Activated T-cell treated with anti-CD3 and anti-CD28 coated beads, Interleukin-2, amount 50 U/mL, for 72 hours (primary cell): ENCODE measurements around the gene SLC5A4. TPM values are rescaled to one million over a fixed set of nuclear protein-coding genes. Genes with fewer than 3 reads are reported as not detected.
A peak's percentile ranks its signal among the peaks of the same experiment; 100 is the strongest.
"Not testable (repeated sequence)": the region's sequence is repeated elsewhere in the genome, so short reads cannot be mapped to it uniquely, and the experiment has no call there.

Source experiments
- ATAC-seq, 2 donors: fragments of 150-1000 bp; cut with Tn5 transposase; replicated peaks in 1 of 2; 2 replicates each; pipeline ENCODE4 v1.10.0; 2021; ENCODE audit warnings: moderate library complexity in 2 of 2, mild to moderate bottlenecking in 1 of 2
- DNase-seq, 2 donors: peaks; one replicate each; pipeline ENCODE4 v3.0.0; 2021 to 2022; ENCODE audit warnings: mixed read lengths in 1 of 2
- H3K27ac Mint-ChIP-seq: one replicate; pipeline ENCODE4 v1.8.0; 2022; ENCODE audit warnings: mild to moderate bottlenecking, moderate library complexity, mixed read lengths
- H3K27me3 Mint-ChIP-seq: one replicate; pipeline ENCODE4 v1.8.0; 2022; ENCODE audit warnings: low read depth, mixed read lengths
- H3K36me3 Mint-ChIP-seq, 2 donors: one replicate each; pipeline ENCODE4 v1.8.0; 2022; ENCODE audit warnings: mixed read lengths in 2 of 2, mild to moderate bottlenecking in 1 of 2; ENCODE audit not compliant: insufficient read depth in 2 of 2
- H3K4me1 Mint-ChIP-seq: one replicate; pipeline ENCODE4 v1.8.0; 2022; ENCODE audit warnings: low read depth, mixed read lengths
- H3K4me3 Mint-ChIP-seq, 2 donors: one replicate each; pipeline ENCODE4 v1.8.0; 2022; ENCODE audit warnings: mild to moderate bottlenecking in 2 of 2, mixed read lengths in 2 of 2, moderate library complexity in 2 of 2
- H3K9me3 Mint-ChIP-seq, 2 donors: one replicate each; pipeline ENCODE4 v1.8.0; 2022; ENCODE audit warnings: mixed read lengths in 2 of 2
- total RNA-seq, 2 donors: library from RNA; stranded (reverse); gene quantifications; one replicate each; pipeline ENCODE4 v1.2.3, GENCODE V29; 2022

SLC5A4 gene
- not detected for total RNA-seq

- Mint-ChIP-seq H3K9me3 (no peaks in the 10 kb centered on the region), H3K36me3 (no peaks in the 10 kb centered on the region), H3K27ac (no peak within 1 kb of the TSS), H3K27me3 (peaks cover 18% of the 10 kb centered on the region), H3K4me3 (no peak within 1 kb of the TSS), H3K4me1 (no peaks in the 10 kb centered on the region)
- no peak for DNase-seq
- ATAC-seq = no peak
Observed at GRCh38 chr22:32255217-32255616, at the start of gene SLC5A4. Gene SLC5A4 (minus strand): TSS chr22:32255347. CDS start chr22:32255329, 18 bp downstream.

- H3K4me3 Mint-ChIP-seq, DNase-seq, H3K27ac Mint-ChIP-seq, H3K9me3 Mint-ChIP-seq, H3K27me3 Mint-ChIP-seq, H3K36me3 Mint-ChIP-seq, H3K4me1 Mint-ChIP-seq, ATAC-seq: not testable (repeated sequence)
Observed at GRCh38 chr22:32293921-32294320, 38.8 kb upstream of the SLC5A4 start.

- Mint-ChIP-seq H3K27me3 (no peaks in the 10 kb centered on the region), H3K9me3 (peaks cover 1 to 2% of the 10 kb centered on the region in 2 donors), H3K27ac (no peak overlapping the region), H3K4me3 (no peak overlapping the region), H3K36me3 (no peaks in the 10 kb centered on the region), H3K4me1 (no peaks in the 10 kb centered on the region)
- DNase-seq (no peak), ATAC-seq (no peak)
Observed at GRCh38 chr22:32286290-32286840, 31.2 kb upstream of the SLC5A4 start.

- H3K27me3 Mint-ChIP-seq = no peaks in the 10 kb centered on the region
- no peak for ATAC-seq
- H3K4me1 Mint-ChIP-seq = no peaks in the 10 kb centered on the region
- peaks cover 0 to 2% of the 10 kb centered on the region in 2 donors for H3K36me3 Mint-ChIP-seq
- peaks cover 0 to 2% of the 10 kb centered on the region in 2 donors for H3K9me3 Mint-ChIP-seq
- H3K4me3 Mint-ChIP-seq = no peak overlapping the region
- H3K27ac Mint-ChIP-seq = no peak overlapping the region
- DNase-seq = no peak
Observed at GRCh38 chr22:32281072-32281471, 25.9 kb upstream of the SLC5A4 start.

- H3K4me3 Mint-ChIP-seq, ATAC-seq, H3K27me3 Mint-ChIP-seq, DNase-seq, H3K9me3 Mint-ChIP-seq, H3K4me1 Mint-ChIP-seq, H3K36me3 Mint-ChIP-seq, H3K27ac Mint-ChIP-seq: not testable (repeated sequence)
Observed at GRCh38 chr22:32275353-32275752, 20.2 kb upstream of the SLC5A4 start.

- no peak overlapping the region for H3K27ac Mint-ChIP-seq
- no peak for ATAC-seq
- DNase-seq = no peak
- no peaks in the 10 kb centered on the region for H3K27me3 Mint-ChIP-seq
- no peaks in the 10 kb centered on the region for H3K9me3 Mint-ChIP-seq
- no peak overlapping the region for H3K4me3 Mint-ChIP-seq
- H3K36me3 Mint-ChIP-seq = no peaks in the 10 kb centered on the region
- H3K4me1 Mint-ChIP-seq = peaks cover under 1% of the 10 kb centered on the region
Observed at GRCh38 chr22:32271389-32271788, 16.2 kb upstream of the SLC5A4 start.

- DNase-seq (no peak), ATAC-seq (no peak)
- H3K27ac Mint-ChIP-seq = no peak overlapping the region
- H3K9me3 Mint-ChIP-seq = no peaks in the 10 kb centered on the region
- H3K4me3 Mint-ChIP-seq = no peak overlapping the region
- peaks cover 7% of the 10 kb centered on the region for H3K4me1 Mint-ChIP-seq
- no peaks in the 10 kb centered on the region for H3K27me3 Mint-ChIP-seq
- no peaks in the 10 kb centered on the region for H3K36me3 Mint-ChIP-seq
Observed at GRCh38 chr22:32270641-32271369, 15.7 kb upstream of the SLC5A4 start.

- Mint-ChIP-seq H3K27ac (no peak overlapping the region), H3K4me3 (no peak overlapping the region), H3K36me3 (no peaks in the 10 kb centered on the region), H3K4me1 (peaks cover 11% of the 10 kb centered on the region), H3K27me3 (no peaks in the 10 kb centered on the region), H3K9me3 (no peaks in the 10 kb centered on the region)
- no peak for DNase-seq
- no peak for ATAC-seq
Observed at GRCh38 chr22:32269316-32269715, 14.2 kb upstream of the SLC5A4 start.

- H3K4me1 Mint-ChIP-seq = peaks cover 11% of the 10 kb centered on the region
- DNase-seq = no peak
- no peaks in the 10 kb centered on the region for H3K36me3 Mint-ChIP-seq
- H3K27ac Mint-ChIP-seq = no peak overlapping the region
- no peaks in the 10 kb centered on the region for H3K9me3 Mint-ChIP-seq
- H3K4me3 Mint-ChIP-seq = no peak overlapping the region
- H3K27me3 Mint-ChIP-seq = peaks cover 3% of the 10 kb centered on the region
- no peak for ATAC-seq
Observed at GRCh38 chr22:32267011-32267410, 11.9 kb upstream of the SLC5A4 start.

- Mint-ChIP-seq H3K27me3 (peaks cover 8% of the 10 kb centered on the region), H3K27ac (no peak overlapping the region), H3K4me1 (peaks cover 11% of the 10 kb centered on the region), H3K4me3 (peak overlapping the region; percentile 14 to 33), H3K9me3 (no peaks in the 10 kb centered on the region), H3K36me3 (no peaks in the 10 kb centered on the region)
- ATAC-seq (peak; percentile 74), DNase-seq (peak; percentile 73 to 74)
Observed at GRCh38 chr22:32265882-32266767, 11.0 kb upstream of the SLC5A4 start.

GRCh38 chr22:32263678-32264077 lies 8.5 kb upstream of the SLC5A4 start:
- not testable (repeated sequence) for H3K4me3 Mint-ChIP-seq, H3K9me3 Mint-ChIP-seq, H3K36me3 Mint-ChIP-seq, DNase-seq, H3K27ac Mint-ChIP-seq, ATAC-seq
- Mint-ChIP-seq H3K4me1 (peaks cover 11% of the 10 kb centered on the region), H3K27me3 (peaks cover 18% of the 10 kb centered on the region)

GRCh38 chr22:32261306-32261705 lies 6.2 kb upstream of the SLC5A4 start:
- Mint-ChIP-seq H3K27me3 (peaks cover 26% of the 10 kb centered on the region), H3K9me3 (no peaks in the 10 kb centered on the region), H3K4me1 (peaks cover 9% of the 10 kb centered on the region), H3K36me3 (no peaks in the 10 kb centered on the region), H3K4me3 (no peak overlapping the region), H3K27ac (no peak overlapping the region)
- ATAC-seq (no peak), DNase-seq (no peak)

GRCh38 chr22:32258791-32259190 lies 3.6 kb upstream of the SLC5A4 start:
- ATAC-seq (no peak), DNase-seq (no peak)
- Mint-ChIP-seq H3K9me3 (no peaks in the 10 kb centered on the region), H3K4me3 (no peak overlapping the region), H3K27me3 (peaks cover 26% of the 10 kb centered on the region), H3K4me1 (no peaks in the 10 kb centered on the region), H3K27ac (no peak overlapping the region), H3K36me3 (no peaks in the 10 kb centered on the region)
